HEK293T (cell line): ENCODE results near the gene GBP1.

Experiments used
- ARNT ChIP-seq: fragments of 450-650 bp; IDR thresholded peaks from 2 replicates; pipeline ENCODE4 v1.6.1; 2017; ENCODE audit warnings: mild to moderate bottlenecking
- BHLHE40 ChIP-seq: fragments of 450-650 bp; IDR thresholded peaks from 2 replicates; pipeline ENCODE4 v1.6.1; 2016; ENCODE audit warnings: mild to moderate bottlenecking, moderate library complexity, borderline replicate concordance
- CTBP1 ChIP-seq: fragments of 450-650 bp; IDR thresholded peaks from 2 replicates; pipeline ENCODE4 v1.6.1; 2016; ENCODE audit warnings: borderline replicate concordance
- ELF4 ChIP-seq: fragments of 450-650 bp; IDR thresholded peaks from 2 replicates; pipeline ENCODE4 v1.6.1; 2017; ENCODE audit warnings: antibody characterized with exemption
- FOXA1 ChIP-seq: fragments of 450-650 bp; IDR thresholded peaks from 2 replicates; pipeline ENCODE4 v1.6.1; 2016; ENCODE audit warnings: mild to moderate bottlenecking
- FOXK2 ChIP-seq: fragments of 450-650 bp; IDR thresholded peaks from 2 replicates; pipeline ENCODE4 v1.6.1; 2016; ENCODE audit warnings: mild to moderate bottlenecking
- FOXM1 ChIP-seq: fragments of 450-650 bp; IDR thresholded peaks from 2 replicates; pipeline ENCODE4 v1.6.1; 2017; ENCODE audit warnings: mild to moderate bottlenecking, borderline replicate concordance
- HDGF ChIP-seq: fragments of 450-650 bp; IDR thresholded peaks from 2 replicates; pipeline ENCODE4 v1.6.1; 2017; ENCODE audit warnings: antibody characterized with exemption, borderline replicate concordance
- L3MBTL2 ChIP-seq: fragments of 450-650 bp; conservative IDR thresholded peaks from 2 replicates; pipeline ENCODE4 v1.6.1; 2016; ENCODE audit warnings: mild to moderate bottlenecking
- LEF1 ChIP-seq: fragments of 450-650 bp; IDR thresholded peaks from 2 replicates; pipeline ENCODE4 v1.6.1; 2017; ENCODE audit warnings: mild to moderate bottlenecking, borderline replicate concordance
- SP1 ChIP-seq: fragments of 450-650 bp; IDR thresholded peaks from 2 replicates; pipeline ENCODE4 v1.6.1; 2017
- SUZ12 ChIP-seq: fragments of 450-650 bp; IDR thresholded peaks from 2 replicates; pipeline ENCODE4 v1.6.1; 2016; ENCODE audit warnings: mild to moderate bottlenecking
- TARDBP ChIP-seq: fragments of 450-650 bp; IDR thresholded peaks from 2 replicates; pipeline ENCODE4 v1.6.1; 2016
- ZNF384 ChIP-seq: fragments of 450-650 bp; IDR thresholded peaks from 2 replicates; pipeline ENCODE4 v1.6.1; 2016

DNA sequence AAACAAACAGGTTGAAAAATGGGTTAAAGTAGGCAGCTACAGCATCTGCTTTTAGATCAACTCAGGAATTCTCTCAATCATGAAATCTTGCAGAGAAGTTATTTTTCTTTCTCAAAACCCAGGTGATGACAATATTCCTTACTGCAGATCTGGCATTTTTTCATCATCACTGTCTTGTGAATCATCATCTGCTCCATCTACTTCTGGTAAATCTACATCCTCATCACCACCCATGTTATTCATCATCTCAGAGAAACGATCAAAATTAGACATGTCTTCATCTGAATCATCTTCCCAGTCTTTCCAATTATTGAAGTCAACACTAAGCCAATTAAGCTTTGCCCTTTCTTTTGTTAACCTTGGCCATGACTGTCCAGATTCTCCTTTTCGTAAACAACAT lies 39.1 kb upstream of the GBP1 start:
- TF ChIP-seq SUZ12 (no peak), TARDBP (no peak), FOXM1 (no peak), BHLHE40 (no peak), L3MBTL2 (no peak), SP1 (no peak), FOXA1 (no peak), FOXK2 (no peak), ARNT (no peak), HDGF (no peak), CTBP1 (no peak), ZNF384 (no peak), ELF4 (no peak), LEF1 (no peak)
